ENCODE results near the gene C19orf25.
"Not testable (repeated sequence)": the region's sequence is repeated elsewhere in the genome, so short reads cannot be mapped to it uniquely, and the experiment has no call there.

C19orf25 gene

GRCh38 chr19:1441677-1442438 is 37.2 kb downstream of the C19orf25 start:
- Mint-ChIP-seq H3K27ac (peak overlapping the region; percentile 80 to 100), H3K4me1 (peaks cover 67% of the 10 kb centered on the region), H3K27me3 (peaks cover 13% of the 10 kb centered on the region), H3K9me3 (no peaks in the 10 kb centered on the region), H3K4me3 (peak overlapping the region in 1 of 2 donors; percentile 41)
- no peak for DNase-seq
- ATAC-seq = no peak

- Mint-ChIP-seq H3K9me3 (no peaks in the 10 kb centered on the region), H3K4me1 (peaks cover 67% of the 10 kb centered on the region), H3K4me3 (peak overlapping the region; percentile 99 to 100), H3K27me3 (peaks cover 8% of the 10 kb centered on the region), H3K27ac (peak overlapping the region in 1 of 2 donors; percentile 100)
- ATAC-seq (no peak), DNase-seq (no peak)
Measured at GRCh38 chr19:1441022-1441426, 38.0 kb downstream of the C19orf25 start.

- peak overlapping the region; percentile 99 to 100 for H3K4me3 Mint-ChIP-seq
- peaks cover 63% of the 10 kb centered on the region for H3K4me1 Mint-ChIP-seq
- peak overlapping the region; percentile 25 to 100 for H3K27ac Mint-ChIP-seq
- H3K27me3 Mint-ChIP-seq = peaks cover 3% of the 10 kb centered on the region
- no peak for DNase-seq
- no peaks in the 10 kb centered on the region for H3K9me3 Mint-ChIP-seq
- no peak for ATAC-seq
Measured at GRCh38 chr19:1440418-1440801, 38.6 kb downstream of the C19orf25 start.

GRCh38 chr19:1439525-1440417 is 39.2 kb downstream of the C19orf25 start:
- peak overlapping the region; percentile 99 to 100 for H3K4me3 Mint-ChIP-seq
- not testable (repeated sequence) for DNase-seq, H3K9me3 Mint-ChIP-seq, H3K27me3 Mint-ChIP-seq, ATAC-seq
- H3K27ac Mint-ChIP-seq = peak overlapping the region; percentile 89 to 100
- peaks cover 57% of the 10 kb centered on the region for H3K4me1 Mint-ChIP-seq

GRCh38 chr19:1438933-1439354 is 40.1 kb downstream of the C19orf25 start:
- Mint-ChIP-seq H3K4me3 (peak overlapping the region; percentile 99 to 100), H3K27me3 (no peaks in the 10 kb centered on the region), H3K27ac (peak overlapping the region; percentile 89 to 100), H3K9me3 (no peaks in the 10 kb centered on the region), H3K4me1 (peaks cover 49% of the 10 kb centered on the region)
- DNase-seq = no peak
- ATAC-seq = no peak

GRCh38 chr19:1438035-1438932 is 40.7 kb downstream of the C19orf25 start, which contains the start of gene RPS15:
TSS of gene RPS15 (plus strand) at chr19:1438396. CDS start at chr19:1438426, 30 bp downstream.
- Mint-ChIP-seq H3K27me3 (no peaks in the 10 kb centered on the region), H3K9me3 (no peaks in the 10 kb centered on the region), H3K4me3 (peak within 1 kb of the TSS; percentile 99 to 100), H3K4me1 (peaks cover 48% of the 10 kb centered on the region), H3K27ac (peak within 1 kb of the TSS; percentile 100)
- ATAC-seq (peak; percentile 88), DNase-seq (peak; percentile 95 to 96)

- DNase-seq (no peak), ATAC-seq (no peak)
- peak overlapping the region; percentile 99 to 100 for H3K4me3 Mint-ChIP-seq
- peaks cover 44% of the 10 kb centered on the region for H3K4me1 Mint-ChIP-seq
- no peaks in the 10 kb centered on the region for H3K27me3 Mint-ChIP-seq
- H3K27ac Mint-ChIP-seq = no peak overlapping the region
- H3K9me3 Mint-ChIP-seq = no peaks in the 10 kb centered on the region
Measured at GRCh38 chr19:1437609-1438008, 41.4 kb downstream of the C19orf25 start.

- peaks cover 24% of the 10 kb centered on the region for H3K4me1 Mint-ChIP-seq
- no peaks in the 10 kb centered on the region for H3K27me3 Mint-ChIP-seq
- DNase-seq (no peak), ATAC-seq (no peak)
- no peaks in the 10 kb centered on the region for H3K9me3 Mint-ChIP-seq
- H3K27ac Mint-ChIP-seq = no peak overlapping the region
- H3K4me3 Mint-ChIP-seq = no peak overlapping the region
Measured at GRCh38 chr19:1435378-1435989, 43.5 kb downstream of the C19orf25 start.

- Mint-ChIP-seq H3K4me1 (peaks cover 15% of the 10 kb centered on the region), H3K27me3 (no peaks in the 10 kb centered on the region), H3K4me3 (no peak overlapping the region), H3K9me3 (no peaks in the 10 kb centered on the region), H3K27ac (no peak overlapping the region)
- ATAC-seq (no peak), DNase-seq (no peak)
Measured at GRCh38 chr19:1434577-1435060, 44.4 kb downstream of the C19orf25 start.

- ATAC-seq = no peak
- no peaks in the 10 kb centered on the region for H3K27me3 Mint-ChIP-seq
Measured at GRCh38 chr19:1434040-1434366, 45.0 kb downstream of the C19orf25 start.

GRCh38 chr19:1433119-1434039 is 45.6 kb downstream of the C19orf25 start:
- Mint-ChIP-seq H3K9me3 (no peaks in the 10 kb centered on the region), H3K4me1 (peaks cover 10% of the 10 kb centered on the region), H3K27ac (peak overlapping the region in 1 of 2 donors; percentile 78), H3K4me3 (no peak overlapping the region), H3K27me3 (no peaks in the 10 kb centered on the region)
- no peak for ATAC-seq
- no peak for DNase-seq

More at GRCh38 chr19:1434040-1434366, 45.0 kb downstream of the C19orf25 start:
- DNase-seq = no peak
- no peak overlapping the region for H3K4me3 Mint-ChIP-seq
- peaks cover 11% of the 10 kb centered on the region for H3K4me1 Mint-ChIP-seq
- no peak overlapping the region for H3K27ac Mint-ChIP-seq
- no peaks in the 10 kb centered on the region for H3K9me3 Mint-ChIP-seq

GRCh38 chr19:1432507-1432887 is 46.5 kb downstream of the C19orf25 start:
- H3K27me3 Mint-ChIP-seq = no peaks in the 10 kb centered on the region
- peak overlapping the region in 1 of 2 donors; percentile 85 for H3K27ac Mint-ChIP-seq
- no peak for ATAC-seq
- peak overlapping the region in 1 of 2 donors; percentile 35 for H3K4me3 Mint-ChIP-seq
- peaks cover 1% of the 10 kb centered on the region for H3K4me1 Mint-ChIP-seq
- H3K9me3 Mint-ChIP-seq = no peaks in the 10 kb centered on the region
- DNase-seq = no peak

- no peaks in the 10 kb centered on the region for H3K27me3 Mint-ChIP-seq
- H3K9me3 Mint-ChIP-seq = no peaks in the 10 kb centered on the region
- DNase-seq (no peak), ATAC-seq (no peak)
- no peaks in the 10 kb centered on the region for H3K4me1 Mint-ChIP-seq
- H3K4me3 Mint-ChIP-seq = peak overlapping the region in 1 of 2 donors; percentile 35
- peak overlapping the region in 1 of 2 donors; percentile 77 for H3K27ac Mint-ChIP-seq
Measured at GRCh38 chr19:1431759-1432506, 47.1 kb downstream of the C19orf25 start.
